Inflammatory macrophage treated with lipopolysaccharide for 4 hours (primary cell): ENCODE results near the gene DMRT2.

Experiments used
- DNase-seq: peaks from one replicate; pipeline ENCODE4 v3.0.0-alpha.2; 2020

Gene DMRT2

GRCh38 chr9:1047591-1048230 lies 2.4 kb upstream of the DMRT2 start:
- peak; percentile 11 for DNase-seq

GRCh38 chr9:1048231-1048619 lies 1.9 kb upstream of the DMRT2 start:
- no peak for DNase-seq

- no peak for DNase-seq
Measured at GRCh38 chr9:1048811-1049210, 1.3 kb upstream of the DMRT2 start.

GRCh38 chr9:1049641-1050040 lies 516 bp upstream of the DMRT2 start:
- DNase-seq: no peak

- DNase-seq: no peak
Measured at GRCh38 chr9:1051210-1051583, 1.0 kb downstream of the DMRT2 start.

- DNase-seq: no peak
Measured at GRCh38 chr9:1051584-1052275, 1.6 kb downstream of the DMRT2 start.

GRCh38 chr9:1052365-1053281 lies 2.5 kb downstream of the DMRT2 start:
- DNase-seq: no peak

- DNase-seq: no peak
Measured at GRCh38 chr9:1053282-1053621, 3.1 kb downstream of the DMRT2 start.

GRCh38 chr9:1053986-1054425 lies 3.8 kb downstream of the DMRT2 start:
- DNase-seq: no peak

- no peak for DNase-seq
Measured at GRCh38 chr9:1055166-1055565, 5.0 kb downstream of the DMRT2 start.

- DNase-seq: no peak
Measured at GRCh38 chr9:1057910-1058309, 7.8 kb downstream of the DMRT2 start.

- no peak for DNase-seq
Measured at GRCh38 chr9:1058826-1059487, 8.8 kb downstream of the DMRT2 start.

GRCh38 chr9:1065130-1065529 lies 15.0 kb downstream of the DMRT2 start:
- no peak for DNase-seq

GRCh38 chr9:1070692-1071091 lies 20.5 kb downstream of the DMRT2 start:
- DNase-seq: no peak

- DNase-seq: no peak
Measured at GRCh38 chr9:1071730-1072129, 21.6 kb downstream of the DMRT2 start.

- DNase-seq: no peak
Measured at GRCh38 chr9:1073497-1073896, 23.3 kb downstream of the DMRT2 start.

GRCh38 chr9:1077616-1078015 lies 27.5 kb downstream of the DMRT2 start:
- DNase-seq: no peak

- DNase-seq: no peak
Measured at GRCh38 chr9:1083325-1083913, 33.3 kb downstream of the DMRT2 start.

- DNase-seq: no peak
Measured at GRCh38 chr9:1085086-1085485, 34.9 kb downstream of the DMRT2 start.

GRCh38 chr9:1086517-1086916 lies 36.4 kb downstream of the DMRT2 start:
- DNase-seq: no peak

- DNase-seq: no peak
Measured at GRCh38 chr9:1087120-1087881, 37.1 kb downstream of the DMRT2 start.

GRCh38 chr9:1094749-1095148 lies 44.6 kb downstream of the DMRT2 start:
- no peak for DNase-seq
